Mucosa of descending colon (tissue), 3 donors: ENCODE data around the gene ARHGEF3. TPM values are rescaled to one million over a fixed set of nuclear protein-coding genes. Genes with fewer than 3 reads are reported as not detected.
A peak's percentile ranks its signal among the peaks of the same experiment; 100 is the strongest.

Source experiments
- ATAC-seq: fragments of 200-7000 bp; cut with Tn5 transposase; one replicate; pipeline ENCODE4 v1.9.1; 2020; ENCODE audit warnings: mild to moderate bottlenecking, moderate library complexity
- DNase-seq, 3 donors: peaks; one replicate each; pipeline ENCODE4 v3.0.0-alpha.2; 2020
- H3K36me3 ChIP-seq: fragments of 200-600 bp; one replicate; pipeline ENCODE4 v1.8.0; 2021; ENCODE audit warnings: low read depth, mild to moderate bottlenecking
- H3K4me1 ChIP-seq: fragments of 200-600 bp; one replicate; pipeline ENCODE4 v1.8.0; 2021; ENCODE audit warnings: low read depth, mild to moderate bottlenecking
- H3K4me3 ChIP-seq: fragments of 200-600 bp; one replicate; pipeline ENCODE4 v1.8.0; 2021; ENCODE audit warnings: mild to moderate bottlenecking
- H3K9me3 ChIP-seq: fragments of 200-600 bp; one replicate; pipeline ENCODE4 v1.8.0; 2021; ENCODE audit warnings: mild to moderate bottlenecking
- CTCF ChIP-seq: fragments of 200-600 bp; IDR thresholded peaks from one replicate; pipeline ENCODE4 v1.8.0; 2022; ENCODE audit warnings: antibody characterized with exemption, mild to moderate bottlenecking
- intact Hi-C, 2 donors: fragments of 100-400 bp; cut with DNase I in 1 of 2; cut with micrococcal nuclease in 1 of 2; formaldehyde crosslinking; loops; one replicate each; pipeline versions ENCODE4 v1.11.0 to v1.11.1; 2022; cut with DNase I, micrococcal nuclease
- total RNA-seq, 3 donors: library from RNA; stranded (reverse); fragmentation: NEBNext Ultra II Directional in 2 of 3; extraction: Animal tissue kit (Norgen Biotek cat#: 25700) in 2 of 3; gene quantifications; one replicate each; pipeline versions ENCODE4 v1.2.1 to v1.2.4, GENCODE V29; 2021 to 2023
- donor health status: DM: no; HTN: no; CAD: no; lungs with moderate emphysema.
- donor health status: DM: no; HTN: no; CAD: no.
- donor health status: DM: no; HTN: yes; CAD: no.

ARHGEF3 gene
- total RNA-seq, 3 donors from 2014 or later, result 10.1 to 34.5 (median 15.5) TPM

DNA sequence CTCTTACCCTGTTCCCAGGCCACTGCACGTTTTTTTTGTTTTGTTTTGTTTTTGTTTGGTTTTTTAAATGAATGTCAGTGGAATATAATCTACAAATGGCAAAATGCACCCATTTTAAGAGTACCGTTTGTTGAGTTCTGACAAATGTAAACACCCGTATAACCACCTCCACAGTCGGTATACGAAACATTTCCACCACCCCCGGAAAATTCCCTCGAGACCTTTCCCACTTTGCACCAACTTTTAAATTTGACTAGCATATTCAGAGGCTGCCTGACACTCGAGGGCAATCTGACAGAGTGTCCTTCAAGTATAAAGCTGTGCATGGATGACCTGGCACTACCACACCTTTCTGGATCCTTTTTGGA is 613 bp upstream of the ARHGEF3 start:
- Histone ChIP-seq H3K4me3 (no peak overlapping the region), H3K9me3 (no peaks in the 10 kb centered on the region), H3K36me3 (no peaks in the 10 kb centered on the region), H3K4me1 (peaks cover 14% of the 10 kb centered on the region)
- DNase-seq, result no peak
- no peak for ATAC-seq
- intact Hi-C loops, result loop anchor here (10.0 kb wide), 1 partner anchor 182 kb away; no protein-coding TSS in a partner anchor
- no peak for TF ChIP-seq CTCF

- no peaks in the 10 kb centered on the region for H3K36me3 ChIP-seq
- TF ChIP-seq CTCF, result no peak
- H3K9me3 ChIP-seq, result no peaks in the 10 kb centered on the region
- ATAC-seq (peak; percentile 5), DNase-seq (no peak)
- peak overlapping the region; percentile 28 for H3K4me3 ChIP-seq
- intact Hi-C loops, result loop anchor here (10.0 kb wide), 1 partner anchor 184 kb away; no protein-coding TSS in a partner anchor
- peaks cover 17% of the 10 kb centered on the region for H3K4me1 ChIP-seq
These were observed 702 bp downstream of the ARHGEF3 start for GRCh38 chr3:56800832-56801661.

DNA sequence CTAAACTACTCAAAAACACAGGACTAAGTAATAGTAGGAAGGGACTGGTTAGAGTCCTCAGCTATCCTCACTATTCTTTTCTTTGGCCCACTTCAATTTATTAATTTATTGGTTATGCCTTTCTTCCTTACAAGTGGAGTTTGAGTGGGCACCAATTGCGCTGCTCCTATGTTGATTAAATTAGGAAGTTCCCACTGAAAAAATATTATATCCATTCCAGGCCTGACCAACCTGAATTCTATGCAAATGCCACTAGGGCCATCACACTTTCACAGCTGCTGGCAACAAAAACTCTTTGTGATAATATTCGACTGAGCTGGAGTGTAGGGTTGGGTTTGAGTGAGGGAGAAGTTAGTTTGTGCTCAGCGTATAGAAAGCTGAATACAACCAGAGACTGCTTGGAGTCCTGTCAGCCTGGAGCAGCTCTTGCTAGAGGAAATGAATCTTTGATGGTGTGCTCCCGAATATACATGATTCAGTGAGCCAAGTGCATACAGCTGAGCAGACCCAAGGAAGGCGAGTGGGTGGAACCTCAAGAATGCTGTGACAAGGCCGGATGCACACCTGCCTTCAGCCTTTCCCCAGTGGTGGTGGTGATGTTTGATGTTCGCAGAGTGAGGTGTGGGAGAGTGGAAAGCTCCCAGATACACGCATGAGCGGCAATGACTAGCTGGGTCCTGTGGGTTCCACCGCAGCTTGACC is 1.5 kb downstream of the ARHGEF3 start:
- Histone ChIP-seq H3K9me3 (no peaks in the 10 kb centered on the region), H3K4me3 (no peak overlapping the region), H3K4me1 (peaks cover 17% of the 10 kb centered on the region), H3K36me3 (no peaks in the 10 kb centered on the region)
- ATAC-seq, result peak; percentile 30
- intact Hi-C loops, result loop anchor here (10.0 kb wide), 1 partner anchor 185 kb away; no protein-coding TSS in a partner anchor
- peak; percentile 42 to 64 (median 42) for DNase-seq
- TF ChIP-seq CTCF, result no peak

DNA sequence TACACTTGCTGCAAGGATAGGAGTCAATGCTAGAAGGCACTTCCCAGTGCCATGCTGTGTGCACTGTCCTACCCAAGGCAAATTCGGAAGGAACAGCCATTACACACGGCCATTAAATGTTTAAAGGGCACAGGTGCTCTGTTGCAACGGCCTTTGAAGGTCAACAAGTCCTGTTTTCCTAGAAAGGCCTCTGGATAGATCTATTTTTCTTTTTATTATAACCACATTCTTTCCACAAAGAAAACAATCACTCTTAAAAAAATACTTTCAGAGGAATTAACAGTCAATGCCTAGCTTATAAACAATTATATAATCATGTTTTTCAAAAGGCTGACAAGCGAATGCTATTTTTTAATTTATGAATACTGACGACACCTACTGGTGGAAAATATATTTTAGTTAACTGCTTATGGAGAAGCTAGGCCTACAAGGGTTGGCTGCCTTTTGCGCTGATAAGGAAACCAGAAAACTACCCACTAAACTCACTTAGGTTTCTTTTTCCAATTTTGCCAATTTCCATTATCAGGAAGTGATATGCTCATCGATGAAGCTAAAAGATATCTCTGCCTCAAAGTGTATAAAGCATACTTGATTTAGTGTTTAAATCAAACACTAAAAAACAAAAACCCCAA is 2.4 kb downstream of the ARHGEF3 start:
- no peak for DNase-seq
- no peak for TF ChIP-seq CTCF
- ATAC-seq, result peak; percentile 31
- H3K4me3 ChIP-seq, result no peak overlapping the region
- intact Hi-C loops, result loop anchor here in 1 of 2 donors (5.0 kb wide), 1 partner anchor 97 kb away; no protein-coding TSS in a partner anchor
- peaks cover 17% of the 10 kb centered on the region for H3K4me1 ChIP-seq
- H3K9me3 ChIP-seq, result no peaks in the 10 kb centered on the region
- no peaks in the 10 kb centered on the region for H3K36me3 ChIP-seq

DNA sequence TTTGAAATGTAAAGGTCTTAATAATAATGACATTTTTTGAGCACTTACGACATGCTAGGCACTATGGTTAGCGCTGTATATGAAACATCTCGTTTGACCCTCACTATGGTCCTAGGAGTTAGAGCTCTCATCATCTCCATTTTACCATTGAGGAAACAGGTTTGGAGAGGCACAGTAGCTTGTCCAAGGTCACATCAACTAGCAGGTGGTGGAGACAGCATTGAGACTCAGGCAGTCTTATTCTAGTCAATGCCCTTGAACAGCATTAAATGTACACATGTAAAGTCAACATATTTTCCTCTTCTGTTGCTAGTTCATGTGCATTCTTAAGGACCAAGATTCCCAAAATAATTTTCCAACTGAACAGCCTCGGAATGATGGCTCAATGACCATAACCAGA is 4.8 kb downstream of the ARHGEF3 start:
- no peak for ATAC-seq
- intact Hi-C loops, result loop anchor here in 1 of 2 donors (5.0 kb wide), 1 partner anchor 95 kb away; no protein-coding TSS in a partner anchor
- Histone ChIP-seq H3K4me1 (peaks cover 17% of the 10 kb centered on the region), H3K9me3 (no peaks in the 10 kb centered on the region), H3K4me3 (no peak overlapping the region), H3K36me3 (no peaks in the 10 kb centered on the region)
- no peak for DNase-seq
- no peak for TF ChIP-seq CTCF
